OCI-LY1 (cell line): Measurements from ENCODE around the gene PARD3B.

Experiments
- H2AFZ ChIP-seq: fragments of 200-600 bp; sonication (generic), shearing (Covaris generic); 2 replicates; pipeline ENCODE4 v1.6.0; 2014; ENCODE audit warnings: antibody characterized with exemption, mild to moderate bottlenecking, low read length
- H3F3A ChIP-seq: fragments of 200-600 bp; sonication (generic), shearing (Covaris generic); 2 replicates; pipeline ENCODE4 v1.6.0; 2014; ENCODE audit warnings: mild to moderate bottlenecking, antibody characterized with exemption, low read length, moderate library complexity; ENCODE audit not compliant: insufficient read depth
- H3K27ac ChIP-seq: fragments of 200-600 bp; sonication (generic); 2 replicates; pipeline ENCODE4 v1.5.1; 2014; ENCODE audit warnings: low read length, mixed run types, mild to moderate bottlenecking, low read depth; ENCODE audit not compliant: poor library complexity, severe bottlenecking
- H3K27me3 ChIP-seq: fragments of 200-600 bp; sonication (generic); 2 replicates; pipeline ENCODE4 v1.6.0; 2014; ENCODE audit warnings: antibody characterized with exemption, mild to moderate bottlenecking, low read length, moderate library complexity; ENCODE audit not compliant: insufficient read depth
- H3K36me3 ChIP-seq: fragments of 200-600 bp; sonication (generic); 2 replicates; pipeline ENCODE4 v1.6.1; 2014; ENCODE audit warnings: mild to moderate bottlenecking, antibody characterized with exemption, low read length, moderate library complexity, mixed read lengths; ENCODE audit not compliant: insufficient read depth
- H3K4me1 ChIP-seq: fragments of 200-600 bp; sonication (generic); 2 replicates; pipeline ENCODE4 v1.5.1; 2014; ENCODE audit warnings: mild to moderate bottlenecking, low read length, moderate library complexity; ENCODE audit not compliant: insufficient read depth, severe bottlenecking
- H3K4me2 ChIP-seq: fragments of 200-600 bp; sonication (generic), shearing (Covaris generic); 2 replicates; pipeline ENCODE4 v1.6.1; 2014; ENCODE audit warnings: low read length
- H3K4me3 ChIP-seq: fragments of 200-600 bp; sonication (generic); 2 replicates; pipeline ENCODE4 v1.5.1; 2014; ENCODE audit warnings: low read length, low read depth, mild to moderate bottlenecking, mixed read lengths; ENCODE audit not compliant: poor library complexity, severe bottlenecking
- H3K79me2 ChIP-seq: fragments of 200-600 bp; shearing (Covaris generic); 2 replicates; pipeline ENCODE4 v1.6.1; 2016; ENCODE audit warnings: mixed run types, low read length, mixed read lengths; ENCODE audit not compliant: insufficient read depth
- H3K9ac ChIP-seq: fragments of 200-600 bp; sonication (generic), shearing (Covaris generic); 2 replicates; pipeline ENCODE4 v1.6.1; 2014; ENCODE audit warnings: mild to moderate bottlenecking, low read length, mixed read lengths
- H3K9me2 ChIP-seq: fragments of 200-600 bp; sonication (generic), shearing (Covaris generic); 2 replicates; pipeline ENCODE4 v1.6.1; 2014; ENCODE audit warnings: low read depth, mild to moderate bottlenecking, low read length, mixed read lengths
- H3K9me3 ChIP-seq: fragments of 200-600 bp; shearing (Covaris generic); 2 replicates; pipeline ENCODE4 v1.6.1; 2014; ENCODE audit warnings: low read length, mixed read lengths
- H4K20me1 ChIP-seq: fragments of 200-600 bp; sonication (generic), shearing (Covaris generic); 2 replicates; pipeline ENCODE4 v1.6.0; 2016; ENCODE audit warnings: mild to moderate bottlenecking, low read length; ENCODE audit not compliant: insufficient read depth
- EZH2 ChIP-seq: fragments of 200-600 bp; sonication (generic), shearing (Covaris generic); IDR thresholded peaks from 2 replicates; pipeline ENCODE4 v1.8.0; 2017; ENCODE audit warnings: borderline replicate concordance, mixed run types, mild to moderate bottlenecking, antibody characterized with exemption, low read length, moderate library complexity, mixed read lengths
- TF ChIP-seq, protein P1 (sequence below): fragments of 200-600 bp; sonication (generic), shearing (Covaris generic); IDR thresholded peaks from 2 replicates; pipeline ENCODE4 v1.5.1; 2017; ENCODE audit warnings: mild to moderate bottlenecking, antibody characterized with exemption, low read length, moderate library complexity, mixed read lengths

The PARD3B gene

DNA sequence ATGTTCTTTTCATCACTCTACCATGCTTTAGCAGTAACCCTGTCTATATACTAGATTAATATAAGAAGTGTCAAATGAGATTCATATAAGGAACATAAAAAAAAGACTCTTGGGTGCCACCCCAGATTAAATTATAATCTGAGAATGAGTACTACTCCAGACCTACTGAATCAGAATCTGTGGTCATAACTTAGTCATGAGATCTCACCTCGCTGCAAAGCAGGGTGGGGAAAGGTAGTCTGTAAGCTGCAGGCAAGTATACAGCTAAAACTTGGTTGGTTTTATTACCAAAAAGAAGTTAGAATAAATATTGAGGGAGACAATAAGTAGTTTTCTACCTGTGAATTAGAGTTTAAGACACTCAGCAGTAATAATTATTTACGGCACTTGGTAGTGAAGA lies 175.6 kb downstream of the PARD3B start:
- H3K27me3 ChIP-seq = no peaks in the 10 kb centered on the region
- no peak overlapping the region for H3K9ac ChIP-seq
- H3K4me2 ChIP-seq = no peak overlapping the region
- H3K9me3 ChIP-seq = no peaks in the 10 kb centered on the region
- no peaks in the 10 kb centered on the region for H3K9me2 ChIP-seq
- no peak overlapping the region for H3K27ac ChIP-seq
- H3K4me1 ChIP-seq = no peaks in the 10 kb centered on the region
- H3F3A ChIP-seq = no peaks in the 10 kb centered on the region
- no peaks in the 10 kb centered on the region for H3K79me2 ChIP-seq
- H2AFZ ChIP-seq = no peak overlapping the region
- no peaks in the 10 kb centered on the region for H4K20me1 ChIP-seq
- no peaks in the 10 kb centered on the region for H3K36me3 ChIP-seq
- no peak overlapping the region for H3K4me3 ChIP-seq
- TF ChIP-seq EZH2 = no peak
- TF ChIP-seq, protein P1, sequence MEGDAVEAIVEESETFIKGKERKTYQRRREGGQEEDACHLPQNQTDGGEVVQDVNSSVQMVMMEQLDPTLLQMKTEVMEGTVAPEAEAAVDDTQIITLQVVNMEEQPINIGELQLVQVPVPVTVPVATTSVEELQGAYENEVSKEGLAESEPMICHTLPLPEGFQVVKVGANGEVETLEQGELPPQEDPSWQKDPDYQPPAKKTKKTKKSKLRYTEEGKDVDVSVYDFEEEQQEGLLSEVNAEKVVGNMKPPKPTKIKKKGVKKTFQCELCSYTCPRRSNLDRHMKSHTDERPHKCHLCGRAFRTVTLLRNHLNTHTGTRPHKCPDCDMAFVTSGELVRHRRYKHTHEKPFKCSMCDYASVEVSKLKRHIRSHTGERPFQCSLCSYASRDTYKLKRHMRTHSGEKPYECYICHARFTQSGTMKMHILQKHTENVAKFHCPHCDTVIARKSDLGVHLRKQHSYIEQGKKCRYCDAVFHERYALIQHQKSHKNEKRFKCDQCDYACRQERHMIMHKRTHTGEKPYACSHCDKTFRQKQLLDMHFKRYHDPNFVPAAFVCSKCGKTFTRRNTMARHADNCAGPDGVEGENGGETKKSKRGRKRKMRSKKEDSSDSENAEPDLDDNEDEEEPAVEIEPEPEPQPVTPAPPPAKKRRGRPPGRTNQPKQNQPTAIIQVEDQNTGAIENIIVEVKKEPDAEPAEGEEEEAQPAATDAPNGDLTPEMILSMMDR = no peak

- no peak overlapping the region for H3K4me3 ChIP-seq
- no peaks in the 10 kb centered on the region for H3K27me3 ChIP-seq
- H4K20me1 ChIP-seq = no peaks in the 10 kb centered on the region
- H3K4me2 ChIP-seq = no peak overlapping the region
- no peaks in the 10 kb centered on the region for H3K4me1 ChIP-seq
- H3K9me2 ChIP-seq = no peaks in the 10 kb centered on the region
- TF ChIP-seq EZH2 = no peak
- TF ChIP-seq, protein P1 = no peak
- H3F3A ChIP-seq = no peaks in the 10 kb centered on the region
- no peak overlapping the region for H3K9ac ChIP-seq
- H3K79me2 ChIP-seq = no peaks in the 10 kb centered on the region
- no peak overlapping the region for H2AFZ ChIP-seq
- H3K9me3 ChIP-seq = no peaks in the 10 kb centered on the region
- no peaks in the 10 kb centered on the region for H3K36me3 ChIP-seq
- no peak overlapping the region for H3K27ac ChIP-seq
Measured at GRCh38 chr2:204722207-204722606, 176.9 kb downstream of the PARD3B start.

GRCh38 chr2:204722691-204723090 lies 177.4 kb downstream of the PARD3B start:
- no peak overlapping the region for H3K4me2 ChIP-seq
- no peaks in the 10 kb centered on the region for H3F3A ChIP-seq
- no peaks in the 10 kb centered on the region for H3K9me2 ChIP-seq
- H3K27ac ChIP-seq = no peak overlapping the region
- H3K9ac ChIP-seq = no peak overlapping the region
- H3K36me3 ChIP-seq = no peaks in the 10 kb centered on the region
- no peaks in the 10 kb centered on the region for H3K27me3 ChIP-seq
- no peak for TF ChIP-seq EZH2
- TF ChIP-seq, protein P1 = no peak
- H3K4me1 ChIP-seq = no peaks in the 10 kb centered on the region
- H3K79me2 ChIP-seq = no peaks in the 10 kb centered on the region
- no peaks in the 10 kb centered on the region for H3K9me3 ChIP-seq
- no peak overlapping the region for H3K4me3 ChIP-seq
- H4K20me1 ChIP-seq = no peaks in the 10 kb centered on the region
- H2AFZ ChIP-seq = no peak overlapping the region
